LNCaP clone FGC (cell line): ENCODE measurements around the gene TMEM45A.

Experiments used
- DNase-seq: peaks from one replicate; pipeline ENCODE4 v3.0.0-alpha.2; 2011; ENCODE audit warnings: low read depth
- H3K4me3 ChIP-seq: 2 replicates; pipeline ENCODE4 v1.5.1; 2011; ENCODE audit warnings: mild to moderate bottlenecking, low read depth, low read length, control low read depth
- CTCF ChIP-seq: IDR thresholded peaks from 2 replicates; pipeline ENCODE4 v1.5.1; 2012; ENCODE audit warnings: mild to moderate bottlenecking; ENCODE audit not compliant: control insufficient read depth, insufficient read depth; ENCODE audit errors: extremely low read depth

TMEM45A gene

GRCh38 chr3:100456745-100457144 is 35.7 kb upstream of the TMEM45A start:
- DNase-seq, result no peak
- TF ChIP-seq CTCF, result no peak
- no peak overlapping the region for H3K4me3 ChIP-seq

DNA sequence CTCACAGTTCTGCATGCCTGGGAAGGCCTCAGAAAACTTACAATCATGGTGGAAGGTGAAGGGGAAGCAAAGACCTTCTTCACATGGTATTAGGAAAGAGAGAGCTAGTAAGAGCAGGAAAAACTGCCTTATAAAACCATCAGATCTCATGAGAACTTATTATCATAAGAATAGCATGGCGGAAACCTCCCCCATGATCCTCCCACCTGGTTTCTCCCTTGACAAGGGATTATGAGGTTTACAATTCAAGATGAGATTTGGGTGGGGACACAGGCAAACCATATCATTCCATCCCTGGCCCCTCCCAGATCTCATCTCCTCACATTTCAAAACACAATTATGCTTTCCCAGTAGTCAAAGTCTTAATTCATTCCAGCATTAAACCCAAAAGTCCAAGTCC is 34.6 kb upstream of the TMEM45A start:
- no peak for DNase-seq
- TF ChIP-seq CTCF, result no peak
- no peak overlapping the region for H3K4me3 ChIP-seq

DNA sequence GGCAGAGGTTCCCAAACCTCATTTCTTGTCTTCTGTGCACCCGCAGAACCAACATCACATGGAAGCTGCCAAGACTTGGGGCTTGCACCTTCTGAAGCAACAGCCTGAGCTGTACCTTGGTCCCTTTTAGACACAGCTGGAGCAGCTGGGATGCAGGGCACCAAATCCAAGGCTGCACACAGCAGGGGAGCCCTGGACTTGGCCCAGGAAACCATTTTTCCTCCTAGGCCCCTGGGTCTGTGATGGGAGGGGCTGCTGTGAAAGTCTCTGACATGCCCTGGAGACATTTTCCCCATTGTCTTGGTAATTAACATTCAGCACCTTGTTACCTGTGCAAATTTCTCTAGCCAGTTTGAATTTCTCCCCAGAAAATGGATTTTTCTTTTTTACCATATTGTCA is 33.6 kb upstream of the TMEM45A start:
- H3K4me3 ChIP-seq, result no peak overlapping the region
- DNase-seq, result no peak
- no peak for TF ChIP-seq CTCF

DNA sequence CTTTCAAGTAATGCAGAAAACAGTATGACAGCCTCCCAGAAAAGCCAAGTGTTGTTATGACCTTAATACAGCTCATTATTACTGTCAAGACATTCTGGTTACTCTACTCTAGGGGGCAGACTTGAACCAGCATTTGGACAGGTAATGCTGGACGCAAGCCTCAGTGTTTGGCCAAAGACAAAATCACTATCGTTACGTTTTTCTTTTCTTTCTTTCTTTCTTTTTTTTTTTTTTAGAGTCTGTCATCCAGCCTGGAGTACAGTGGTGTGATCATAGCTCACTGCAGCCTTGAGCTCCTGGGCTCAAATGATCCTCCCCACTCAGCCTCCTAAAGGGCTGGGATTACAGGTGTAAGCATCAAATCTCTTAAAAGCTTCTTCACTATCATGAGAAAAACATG is 29.4 kb upstream of the TMEM45A start:
- peak; percentile 89 for TF ChIP-seq CTCF
- DNase-seq, result no peak
- no peak overlapping the region for H3K4me3 ChIP-seq

- no peak for DNase-seq
- TF ChIP-seq CTCF, result no peak
- no peak overlapping the region for H3K4me3 ChIP-seq
Observed at GRCh38 chr3:100463646-100464155, 28.7 kb upstream of the TMEM45A start.

DNA sequence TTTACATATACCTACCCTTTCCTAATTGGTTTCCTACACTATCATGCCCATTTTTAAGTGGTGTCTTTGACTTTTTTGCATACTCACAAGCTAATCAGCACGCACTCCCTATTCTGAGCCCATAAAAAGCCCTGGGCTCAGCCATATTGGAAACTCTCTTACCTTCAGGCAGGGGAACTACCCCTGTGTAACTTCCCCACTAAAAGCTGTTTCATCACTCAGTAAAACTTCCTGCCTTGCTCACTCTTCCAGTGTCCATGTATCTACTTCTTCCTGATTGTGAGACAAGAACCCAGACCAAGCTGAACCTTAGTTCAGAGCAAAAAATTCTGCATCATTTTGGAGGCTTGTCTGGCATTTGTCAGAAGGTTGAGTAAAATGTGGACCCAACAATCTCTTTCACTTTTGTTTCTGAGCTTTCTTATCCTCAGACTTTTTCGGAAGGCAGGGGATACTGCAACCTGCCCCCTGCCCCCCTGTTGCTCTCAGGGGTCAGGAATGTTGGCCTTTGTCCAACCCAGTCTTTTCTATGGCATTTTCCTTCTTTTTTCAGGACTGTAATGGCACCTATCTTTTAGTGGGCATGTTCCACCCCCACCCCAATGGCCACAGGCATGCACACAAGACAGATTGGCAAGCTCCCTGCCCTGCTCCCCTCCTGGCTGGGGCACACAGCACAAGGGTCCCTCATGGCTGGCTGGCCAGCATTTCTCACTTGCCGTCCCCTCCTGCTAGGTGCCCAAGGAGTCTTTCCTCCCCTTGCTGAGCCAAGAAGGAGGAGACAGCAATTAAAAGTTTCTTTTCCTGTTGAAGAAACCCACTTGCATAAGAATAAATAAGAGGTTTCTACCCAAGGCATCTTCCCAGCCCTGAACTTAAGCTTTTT is 26.3 kb upstream of the TMEM45A start:
- H3K4me3 ChIP-seq, result no peak overlapping the region
- TF ChIP-seq CTCF, result no peak
- DNase-seq, result no peak
